Sigmoid colon (tissue), 3 donors: ENCODE measurements around the gene DSE.

ENCODE experiments used
- CTCF ChIP-seq, 4 experiments: fragments of 450-650 bp in 3 of 4; fragments of 200-600 bp in 1 of 4; IDR thresholded peaks; one replicate each; pipeline ENCODE4 v1.5.1; 2016 to 2019; ENCODE audit warnings: antibody characterized with exemption in 4 of 4, mild to moderate bottlenecking in 3 of 4, moderate library complexity in 2 of 4
- POLR2A ChIP-seq, 2 donors: fragments of 450-650 bp; IDR thresholded peaks; one replicate each; pipeline ENCODE4 v1.6.1; 2016; ENCODE audit warnings: antibody characterized with exemption in 2 of 2, mild to moderate bottlenecking in 2 of 2, moderate library complexity in 2 of 2

GRCh38 chr6:116413357-116413756 is 42.6 kb downstream of the DSE start:
- TF ChIP-seq CTCF (IDR thresholded peaks at IDR 0.05) (no peak), POLR2A (IDR thresholded peaks at IDR 0.05) (no peak)
